Testis (tissue), 3 donors: ENCODE results near the gene NMB. TPM values are rescaled to one million over a fixed set of nuclear protein-coding genes. Genes with fewer than 3 reads are reported as not detected.
A peak's percentile ranks its signal among the peaks of the same experiment; 100 is the strongest.

Experiments used
- DNase-seq: peaks from one replicate; pipeline ENCODE4 v3.0.0-alpha.2; 2019
- H3K27ac ChIP-seq, 2 donors: fragments of 200-600 bp; sonication (generic); one replicate each; pipeline ENCODE4 v1.5.1; 2019
- H3K27me3 ChIP-seq: fragments of 200-600 bp; sonication (generic); one replicate; pipeline ENCODE4 v1.5.1; 2019
- H3K36me3 ChIP-seq: fragments of 200-600 bp; sonication (generic); one replicate; pipeline ENCODE4 v1.5.1; 2017; ENCODE audit warnings: low read depth; ENCODE audit errors: missing control alignments
- H3K4me1 ChIP-seq: fragments of 200-600 bp; sonication (generic); one replicate; pipeline ENCODE4 v1.5.1; 2019
- H3K4me3 ChIP-seq, 2 donors: fragments of 200-600 bp; sonication (generic); one replicate each; pipeline ENCODE4 v1.5.1; 2017 to 2019
- H3K9me3 ChIP-seq: fragments of 200-600 bp; sonication (generic); one replicate; pipeline ENCODE4 v1.5.1; 2017
- POLR2A ChIP-seq: fragments of 450-650 bp; IDR thresholded peaks from one replicate; pipeline ENCODE4 v1.6.1; 2017; ENCODE audit warnings: antibody characterized with exemption, mild to moderate bottlenecking, moderate library complexity
- WGBS, 2 donors: methylation state at CpG; one replicate each; pipeline ENCODE4 v1.1.5; 2018; 5-methylcytosine and 5-hydroxymethylcytosine counted together
- intact Hi-C: fragments of 100-400 bp; cut with DNase I; formaldehyde crosslinking; loops from one replicate; pipeline ENCODE4 v1.15.1; 2023; ENCODE audit warnings: low total_unique reads
- polyA plus RNA-seq: library from polyadenylated mRNA; stranded (reverse); fragments of 350-450 nt; fragmentation: Illumina TruSeq; extraction: RNeasy Lipid Tissue Mini Kit (QIAGEN cat#74804); gene quantifications from one replicate; pipeline ENCODE4 v1.2.3, GENCODE V29; 2014; ENCODE audit warnings: low read depth, low replicate concordance; ENCODE audit not compliant: insufficient read depth
- total RNA-seq, 2 donors: library from RNA; depleted of rRNA; stranded (reverse); fragments of >200 nt; gene quantifications; one replicate each; pipeline ENCODE4 v1.2.3, GENCODE V29; 2016
- TF ChIP-seq, protein P1 (sequence below), 3 experiments: fragments of 450-650 bp in 2 of 3; fragments of 200-600 bp in 1 of 3; sonication (generic) in 1 of 3; IDR thresholded peaks; one replicate each; pipeline ENCODE4 v1.5.1; 2016 to 2019; ENCODE audit warnings: antibody characterized with exemption in 3 of 3, mild to moderate bottlenecking in 2 of 3, moderate library complexity in 1 of 3

The NMB gene
- total and polyA plus RNA-seq, 3 donors from 2014 or later = 7.5 to 17.5 (median 11.0) TPM

DNA sequence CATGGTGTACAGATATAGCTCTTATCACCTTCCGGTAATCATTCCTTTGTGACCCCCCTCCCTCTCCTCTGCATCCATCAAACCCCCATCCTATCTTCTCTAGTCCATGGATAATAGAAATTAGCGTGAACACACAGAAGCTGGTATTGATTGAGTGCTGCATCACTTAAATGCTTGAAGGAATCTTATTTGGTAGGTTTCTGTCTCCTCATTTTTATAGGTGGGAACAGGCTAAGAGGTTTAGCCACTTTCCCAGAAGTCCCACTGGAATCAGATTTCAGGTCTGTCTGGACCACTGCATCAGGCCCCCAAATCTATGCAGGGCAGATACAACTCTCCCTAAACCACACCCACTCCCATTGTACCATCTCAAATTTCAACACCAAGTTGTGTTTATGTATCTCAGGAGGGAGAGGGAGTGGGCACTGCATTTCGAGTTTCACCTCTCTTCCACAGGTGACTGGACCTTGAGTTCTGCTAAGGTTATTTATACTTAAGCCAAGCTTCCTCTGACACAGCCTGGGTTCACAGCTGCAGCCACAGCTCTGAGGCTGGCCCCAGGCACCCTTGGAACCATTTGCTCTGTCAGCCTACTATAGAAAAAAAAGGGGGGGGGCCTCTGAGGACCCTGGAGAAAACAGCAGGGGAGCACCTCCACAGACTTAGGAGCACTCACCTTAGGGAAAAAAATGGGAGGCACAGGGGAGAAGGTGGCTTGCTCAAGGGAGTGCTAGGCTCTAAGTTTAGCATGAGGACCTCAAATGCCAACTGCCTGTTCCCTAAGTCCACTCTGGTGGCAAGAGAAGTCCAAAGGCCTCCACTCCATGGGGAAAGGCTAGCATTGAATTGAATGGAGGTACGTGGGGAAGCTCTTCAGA lies 2.1 kb upstream of the NMB start:
- H3K4me3 ChIP-seq = no peak overlapping the region
- H3K36me3 ChIP-seq = no peaks in the 10 kb centered on the region
- H3K27ac ChIP-seq = no peak overlapping the region
- peaks cover 4% of the 10 kb centered on the region for H3K4me1 ChIP-seq
- H3K27me3 ChIP-seq = no peaks in the 10 kb centered on the region
- TF ChIP-seq, protein P1, sequence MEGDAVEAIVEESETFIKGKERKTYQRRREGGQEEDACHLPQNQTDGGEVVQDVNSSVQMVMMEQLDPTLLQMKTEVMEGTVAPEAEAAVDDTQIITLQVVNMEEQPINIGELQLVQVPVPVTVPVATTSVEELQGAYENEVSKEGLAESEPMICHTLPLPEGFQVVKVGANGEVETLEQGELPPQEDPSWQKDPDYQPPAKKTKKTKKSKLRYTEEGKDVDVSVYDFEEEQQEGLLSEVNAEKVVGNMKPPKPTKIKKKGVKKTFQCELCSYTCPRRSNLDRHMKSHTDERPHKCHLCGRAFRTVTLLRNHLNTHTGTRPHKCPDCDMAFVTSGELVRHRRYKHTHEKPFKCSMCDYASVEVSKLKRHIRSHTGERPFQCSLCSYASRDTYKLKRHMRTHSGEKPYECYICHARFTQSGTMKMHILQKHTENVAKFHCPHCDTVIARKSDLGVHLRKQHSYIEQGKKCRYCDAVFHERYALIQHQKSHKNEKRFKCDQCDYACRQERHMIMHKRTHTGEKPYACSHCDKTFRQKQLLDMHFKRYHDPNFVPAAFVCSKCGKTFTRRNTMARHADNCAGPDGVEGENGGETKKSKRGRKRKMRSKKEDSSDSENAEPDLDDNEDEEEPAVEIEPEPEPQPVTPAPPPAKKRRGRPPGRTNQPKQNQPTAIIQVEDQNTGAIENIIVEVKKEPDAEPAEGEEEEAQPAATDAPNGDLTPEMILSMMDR (IDR thresholded peaks at IDR 0.05) = no peak
- intact Hi-C loops = no loop called here
- H3K9me3 ChIP-seq = no peaks in the 10 kb centered on the region
- no peak for DNase-seq
- WGBS, 2 donors = 85 to 88% methylated on average over 4 of the region's 4 CpGs

DNA sequence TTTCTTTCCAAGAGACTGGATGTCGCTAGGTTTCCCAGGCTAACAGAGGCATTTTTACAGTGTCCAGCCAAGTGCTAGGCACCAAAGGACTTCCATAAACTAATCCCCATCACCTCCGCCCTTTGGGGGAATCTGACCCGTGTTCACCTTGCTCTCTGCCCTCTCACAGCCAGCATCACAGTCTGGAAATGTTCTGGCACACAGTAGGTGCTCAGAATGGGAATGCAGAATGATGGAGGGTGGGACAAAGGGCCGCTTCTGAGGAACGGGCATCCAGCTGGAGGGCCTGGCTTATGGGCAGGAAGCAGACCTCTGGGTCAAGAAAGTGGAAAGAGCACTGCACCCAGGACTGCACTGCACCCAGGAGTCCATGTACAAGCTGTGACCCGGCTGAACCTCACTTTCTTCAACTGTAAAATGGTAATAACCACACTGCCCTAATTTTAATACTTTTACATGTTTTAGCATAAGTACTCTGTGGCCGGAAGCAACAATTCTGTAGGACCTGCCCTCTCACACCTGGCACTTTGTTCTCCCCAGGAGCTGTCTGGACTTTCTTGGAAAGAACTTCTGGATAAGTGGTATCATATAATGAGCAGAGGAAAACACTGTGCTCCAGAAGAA lies 901 bp upstream of the NMB start:
- TF ChIP-seq, protein P1 (IDR thresholded peaks at IDR 0.05) = no peak
- no peak for TF ChIP-seq POLR2A
- Histone ChIP-seq H3K27me3 (no peaks in the 10 kb centered on the region), H3K27ac (peak overlapping the region in 1 of 2 donors; percentile 58), H3K36me3 (no peaks in the 10 kb centered on the region), H3K4me1 (peaks cover 4% of the 10 kb centered on the region), H3K4me3 (peak overlapping the region in 1 of 2 donors; percentile 74), H3K9me3 (no peaks in the 10 kb centered on the region)
- intact Hi-C loops = no loop called here
- WGBS, 2 donors = 30 to 48% methylated on average over 7 of the region's 7 CpGs
- DNase-seq = no peak

DNA sequence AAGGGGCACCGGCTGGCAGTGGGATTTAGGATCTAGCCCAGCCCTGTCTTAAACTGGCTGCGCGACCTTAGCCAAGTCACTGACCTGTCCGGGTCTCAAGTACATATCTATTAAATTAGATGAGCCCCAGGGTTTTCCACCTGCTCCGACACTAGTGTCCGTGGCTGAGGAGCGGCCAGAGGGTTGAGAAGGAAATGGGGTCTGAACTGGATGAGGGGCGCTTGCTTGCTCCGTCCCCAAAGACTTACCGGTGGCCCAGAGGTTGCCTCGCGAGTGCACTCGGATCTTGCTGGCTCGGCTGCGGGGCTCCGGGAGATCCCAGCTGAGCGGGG lies 285 bp downstream of the NMB start:
- Histone ChIP-seq H3K4me1 (peaks cover 14% of the 10 kb centered on the region), H3K36me3 (no peaks in the 10 kb centered on the region), H3K27me3 (no peaks in the 10 kb centered on the region), H3K9me3 (no peaks in the 10 kb centered on the region), H3K4me3 (peak overlapping the region; percentile 57 to 74), H3K27ac (peak overlapping the region; percentile 58 to 59)
- WGBS, 2 donors = 19 to 21% methylated on average over 3 to 17 of the region's 17 CpGs
- TF ChIP-seq, protein P1 (IDR thresholded peaks at IDR 0.05) = no peak
- TF ChIP-seq POLR2A = no peak
- intact Hi-C loops = no loop called here
- DNase-seq = no peak

DNA sequence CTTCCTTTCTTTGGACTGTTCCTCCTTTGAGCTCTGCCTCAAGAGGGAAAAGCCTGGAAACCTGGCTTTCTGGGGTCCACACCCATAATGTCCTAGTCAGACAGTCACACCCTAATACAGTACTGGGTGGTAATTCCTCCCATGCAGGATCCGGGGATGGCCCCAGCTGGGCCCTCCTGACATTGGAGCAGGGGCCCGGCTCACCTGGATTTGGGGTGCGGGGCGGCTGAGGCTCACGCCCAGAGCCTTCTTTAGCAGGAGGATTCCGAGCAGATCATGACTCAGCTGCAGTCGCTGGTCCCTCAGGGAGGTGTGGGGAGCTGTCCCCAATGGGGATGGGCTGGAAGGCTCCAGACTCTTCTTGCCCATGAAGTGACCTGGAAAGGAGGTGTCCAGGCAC lies 1.0 kb downstream of the NMB start:
- TF ChIP-seq, protein P1 (IDR thresholded peaks at IDR 0.05) = no peak
- no peak for TF ChIP-seq POLR2A
- Histone ChIP-seq H3K27ac (no peak overlapping the region), H3K9me3 (no peaks in the 10 kb centered on the region), H3K4me3 (no peak overlapping the region), H3K36me3 (no peaks in the 10 kb centered on the region), H3K4me1 (peaks cover 21% of the 10 kb centered on the region), H3K27me3 (no peaks in the 10 kb centered on the region)
- WGBS, 2 donors = 59% methylated on average over 7 of the region's 7 CpGs; no CpG with 5 or more reads in 1 of the 2 donors
- DNase-seq = no peak
- intact Hi-C loops = no loop called here
